ENCODE measurements around the gene AUTS2.

The AUTS2 gene

DNA sequence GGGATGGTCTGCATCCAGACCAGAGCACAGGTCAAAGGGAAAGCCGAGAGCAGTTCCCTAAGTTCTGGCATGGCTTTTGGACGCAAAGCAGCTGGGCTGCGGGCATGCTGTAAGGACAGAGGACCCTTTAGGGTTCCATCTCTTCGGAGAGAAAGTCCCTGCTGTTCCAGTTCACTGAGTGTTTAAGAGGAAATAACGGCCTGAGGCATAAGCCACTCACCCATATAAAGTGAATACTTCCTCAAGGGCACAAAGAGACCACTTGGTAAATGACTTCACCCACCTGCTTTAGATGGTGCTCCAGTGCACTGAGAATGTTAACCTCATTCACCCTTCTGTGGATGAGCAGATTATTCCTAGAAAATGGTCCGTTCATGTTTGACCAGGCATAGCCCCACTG is 946.9 kb downstream of the AUTS2 start:
- DNase-seq (ENCODE audit: extremely low spot score) = no peak
- TF ChIP-seq BHLHE40 (IDR thresholded peaks at IDR 0.05; ENCODE audit: borderline replicate concordance) = no peak
- no peak for TF ChIP-seq ELF4 (IDR thresholded peaks at IDR 0.05)
- no peak for TF ChIP-seq NFRKB (IDR thresholded peaks at IDR 0.05)
- TF ChIP-seq SUZ12 (IDR thresholded peaks at IDR 0.05) = no peak
- TF ChIP-seq L3MBTL2 (conservative IDR thresholded peaks at IDR 0.05) = no peak
- TF ChIP-seq LEF1 (IDR thresholded peaks at IDR 0.05; ENCODE audit: borderline replicate concordance) = no peak
- TF ChIP-seq ARNT (IDR thresholded peaks at IDR 0.05) = no peak
- TF ChIP-seq FOXM1 (IDR thresholded peaks at IDR 0.05; ENCODE audit: borderline replicate concordance) = no peak
- TF ChIP-seq HDGF (IDR thresholded peaks at IDR 0.05; ENCODE audit: borderline replicate concordance) = no peak
- no peak for TF ChIP-seq ZNF384 (IDR thresholded peaks at IDR 0.05)
- TF ChIP-seq SP1 (IDR thresholded peaks at IDR 0.05) = no peak
- no peak for TF ChIP-seq TARDBP (IDR thresholded peaks at IDR 0.05)
- no peak for TF ChIP-seq CTBP1 (IDR thresholded peaks at IDR 0.05; ENCODE audit: borderline replicate concordance)
- no peak for TF ChIP-seq FOXK2 (IDR thresholded peaks at IDR 0.05)
- TF ChIP-seq, protein P1, sequence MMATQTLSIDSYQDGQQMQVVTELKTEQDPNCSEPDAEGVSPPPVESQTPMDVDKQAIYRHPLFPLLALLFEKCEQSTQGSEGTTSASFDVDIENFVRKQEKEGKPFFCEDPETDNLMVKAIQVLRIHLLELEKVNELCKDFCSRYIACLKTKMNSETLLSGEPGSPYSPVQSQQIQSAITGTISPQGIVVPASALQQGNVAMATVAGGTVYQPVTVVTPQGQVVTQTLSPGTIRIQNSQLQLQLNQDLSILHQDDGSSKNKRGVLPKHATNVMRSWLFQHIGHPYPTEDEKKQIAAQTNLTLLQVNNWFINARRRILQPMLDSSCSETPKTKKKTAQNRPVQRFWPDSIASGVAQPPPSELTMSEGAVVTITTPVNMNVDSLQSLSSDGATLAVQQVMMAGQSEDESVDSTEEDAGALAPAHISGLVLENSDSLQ (IDR thresholded peaks at IDR 0.05) = no peak
- no peak for TF ChIP-seq FOXA1 (IDR thresholded peaks at IDR 0.05)
- ChIA-PET CTCF (no interaction called here), POLR2A (no interaction called here)

GRCh38 chr7:70552141-70552540 is 953.9 kb downstream of the AUTS2 start:
- CTCF ChIA-PET = no interaction called here
- TF ChIP-seq, protein P1 (IDR thresholded peaks at IDR 0.05) = no peak
- POLR2A ChIA-PET = no interaction called here
- no peak for DNase-seq (ENCODE audit: extremely low spot score)

- ChIA-PET POLR2A (no interaction called here), CTCF (no interaction called here)
- no peak for TF ChIP-seq BHLHE40 (IDR thresholded peaks at IDR 0.05; ENCODE audit: borderline replicate concordance)
- no peak for TF ChIP-seq FOXM1 (IDR thresholded peaks at IDR 0.05; ENCODE audit: borderline replicate concordance)
- TF ChIP-seq FOXA1 (IDR thresholded peaks at IDR 0.05) = no peak
- no peak for TF ChIP-seq SP1 (IDR thresholded peaks at IDR 0.05)
- TF ChIP-seq LEF1 (IDR thresholded peaks at IDR 0.05; ENCODE audit: borderline replicate concordance) = no peak
- no peak for TF ChIP-seq ELF4 (IDR thresholded peaks at IDR 0.05)
- TF ChIP-seq L3MBTL2 (conservative IDR thresholded peaks at IDR 0.05) = no peak
- TF ChIP-seq TARDBP (IDR thresholded peaks at IDR 0.05) = no peak
- DNase-seq (ENCODE audit: extremely low spot score) = no peak
Measured at GRCh38 chr7:70553364-70553763, 955.1 kb downstream of the AUTS2 start.

DNA sequence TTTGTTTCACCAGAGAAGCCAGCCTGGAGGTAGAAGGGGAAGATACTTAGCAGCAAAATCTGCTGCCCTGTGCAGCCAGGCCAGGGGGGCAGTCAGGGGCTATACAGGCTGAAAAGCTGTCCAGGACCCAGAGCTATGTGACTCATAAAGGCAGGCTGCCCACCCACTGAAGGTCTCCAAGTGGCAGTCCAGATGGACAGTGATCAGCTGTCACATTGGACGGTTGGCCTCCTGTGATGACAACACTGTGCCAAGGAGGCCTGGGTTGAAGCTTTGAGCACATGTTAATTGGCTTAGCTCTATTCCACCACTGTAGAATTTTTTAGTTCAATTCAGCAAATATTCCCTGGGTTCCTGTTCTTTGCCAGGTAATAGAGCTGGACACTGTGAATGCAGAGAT is 956.4 kb downstream of the AUTS2 start:
- ChIA-PET POLR2A (no interaction called here), CTCF (no interaction called here)
- TF ChIP-seq SUZ12 (IDR thresholded peaks at IDR 0.05) (no peak), BHLHE40 (IDR thresholded peaks at IDR 0.05; ENCODE audit: borderline replicate concordance) (no peak), FOXA1 (IDR thresholded peaks at IDR 0.05) (no peak)
- DNase-seq (ENCODE audit: extremely low spot score) = no peak

- DNase-seq (ENCODE audit: extremely low spot score) = no peak
- ChIA-PET CTCF (no interaction called here), POLR2A (no interaction called here)
- no peak for TF ChIP-seq SP1 (IDR thresholded peaks at IDR 0.05)
- TF ChIP-seq LEF1 (IDR thresholded peaks at IDR 0.05; ENCODE audit: borderline replicate concordance) = no peak
Measured at GRCh38 chr7:70556761-70557160, 958.5 kb downstream of the AUTS2 start.

- POLR2A ChIA-PET = no interaction called here
- no peak for DNase-seq (ENCODE audit: extremely low spot score)
Measured at GRCh38 chr7:70557338-70557737, 959.1 kb downstream of the AUTS2 start.

GRCh38 chr7:70559815-70560214 is 961.5 kb downstream of the AUTS2 start:
- no peak for TF ChIP-seq LEF1 (IDR thresholded peaks at IDR 0.05; ENCODE audit: borderline replicate concordance)
- CTCF ChIA-PET = no interaction called here
- DNase-seq (ENCODE audit: extremely low spot score) = no peak
- POLR2A ChIA-PET = no interaction called here

More at GRCh38 chr7:70557338-70557737, 959.1 kb downstream of the AUTS2 start:
- CTCF ChIA-PET = no interaction called here
- no peak for TF ChIP-seq FOXA1 (IDR thresholded peaks at IDR 0.05)

DNA sequence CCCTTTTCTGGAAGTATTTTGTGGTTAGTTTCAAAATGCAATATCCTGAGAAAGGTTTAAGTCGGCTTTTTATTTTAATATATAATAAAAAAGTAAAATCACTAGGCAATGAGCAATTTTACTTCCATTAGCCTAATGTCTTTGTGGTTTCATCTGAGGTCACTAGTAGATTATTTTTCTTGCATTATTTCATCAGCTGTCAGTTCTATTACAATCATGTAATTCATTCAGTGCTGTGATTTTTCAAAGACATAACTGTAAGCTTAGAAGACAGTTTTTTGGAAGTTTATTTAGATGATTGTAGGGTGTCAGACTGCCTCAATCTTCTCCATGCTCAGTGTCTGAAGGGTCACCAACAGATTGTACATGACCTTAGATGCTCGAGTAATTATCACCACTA is 965.7 kb downstream of the AUTS2 start:
- POLR2A ChIA-PET = no interaction called here
- TF ChIP-seq LEF1 (IDR thresholded peaks at IDR 0.05; ENCODE audit: borderline replicate concordance) = no peak
- TF ChIP-seq SP1 (IDR thresholded peaks at IDR 0.05) = no peak
- TF ChIP-seq FOXM1 (IDR thresholded peaks at IDR 0.05; ENCODE audit: borderline replicate concordance) = no peak
- TF ChIP-seq, protein P1 (IDR thresholded peaks at IDR 0.05) = peak; percentile 67
- no peak for TF ChIP-seq FOXA1 (IDR thresholded peaks at IDR 0.05)
- no peak for TF ChIP-seq ZNF384 (IDR thresholded peaks at IDR 0.05)
- no peak for TF ChIP-seq SUZ12 (IDR thresholded peaks at IDR 0.05)
- DNase-seq (ENCODE audit: extremely low spot score) = no peak
- CTCF ChIA-PET = no interaction called here
